Ishikawa (cell line): Measurements from ENCODE around the gene VWC2L.

Experiments
- CEBPB ChIP-seq: IDR thresholded peaks from 2 replicates; pipeline ENCODE4 v1.6.1; 2012
- CREB1 ChIP-seq: IDR thresholded peaks from 2 replicates; pipeline ENCODE4 v1.6.1; 2012; ENCODE audit warnings: low read depth
- EGR1 ChIP-seq: IDR thresholded peaks from 2 replicates; pipeline ENCODE4 v1.6.1; 2012
- EP300 ChIP-seq: IDR thresholded peaks from 2 replicates; pipeline ENCODE4 v1.6.1; 2012; ENCODE audit warnings: borderline replicate concordance
- FOXM1 ChIP-seq: IDR thresholded peaks from 2 replicates; pipeline ENCODE4 v1.6.1; 2012; ENCODE audit warnings: low read depth, borderline replicate concordance
- NFIC ChIP-seq: IDR thresholded peaks from 2 replicates; pipeline ENCODE4 v1.6.1; 2012
- RAD21 ChIP-seq: IDR thresholded peaks from 2 replicates; pipeline ENCODE4 v1.6.1; 2012; ENCODE audit warnings: low read depth
- REST ChIP-seq: IDR thresholded peaks from 2 replicates; pipeline ENCODE4 v1.6.1; 2012; ENCODE audit warnings: low read depth, mild to moderate bottlenecking
- TAF1 ChIP-seq: IDR thresholded peaks from 2 replicates; pipeline ENCODE4 v1.6.1; 2012; ENCODE audit warnings: low read depth, mild to moderate bottlenecking
- TCF12 ChIP-seq: IDR thresholded peaks from 2 replicates; pipeline ENCODE4 v1.6.1; 2012; ENCODE audit warnings: low read depth
- TEAD4 ChIP-seq: IDR thresholded peaks from 2 replicates; pipeline ENCODE4 v1.6.1; 2012
- USF1 ChIP-seq: IDR thresholded peaks from 2 replicates; pipeline ENCODE4 v1.6.1; 2012
- YY1 ChIP-seq: IDR thresholded peaks from 2 replicates; pipeline ENCODE4 v1.6.1; 2012; ENCODE audit warnings: low read depth
- ZBTB7A ChIP-seq: IDR thresholded peaks from 2 replicates; pipeline ENCODE4 v1.6.1; 2012; ENCODE audit warnings: low read depth
- TF ChIP-seq, protein P1 (sequence below): IDR thresholded peaks from 2 replicates; pipeline ENCODE4 v1.6.1; 2012

VWC2L gene

DNA sequence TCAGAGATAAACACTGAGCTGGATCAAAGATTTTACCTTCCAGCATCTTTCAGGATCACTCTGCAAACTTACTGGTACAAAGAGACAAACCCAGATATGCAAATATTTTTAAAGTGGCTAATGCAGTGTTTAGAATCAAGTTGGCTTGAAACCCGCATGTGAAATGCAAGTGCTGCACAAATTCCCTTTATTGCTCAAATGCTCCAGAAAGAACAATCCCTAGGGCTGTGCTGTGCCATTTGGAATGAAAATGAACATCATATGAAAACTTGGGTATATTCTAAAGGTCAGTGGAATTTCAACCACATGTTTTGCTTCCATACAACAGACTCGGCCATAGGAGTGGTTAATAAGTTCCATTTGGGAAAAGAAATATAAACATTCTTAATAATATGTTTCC, 139.1 kb downstream of the VWC2L start:
- TF ChIP-seq YY1 (no peak), TCF12 (no peak)

- TF ChIP-seq REST = no peak
- TF ChIP-seq EGR1 = no peak
- TF ChIP-seq NFIC = no peak
- no peak for TF ChIP-seq USF1
- TF ChIP-seq, protein P1, sequence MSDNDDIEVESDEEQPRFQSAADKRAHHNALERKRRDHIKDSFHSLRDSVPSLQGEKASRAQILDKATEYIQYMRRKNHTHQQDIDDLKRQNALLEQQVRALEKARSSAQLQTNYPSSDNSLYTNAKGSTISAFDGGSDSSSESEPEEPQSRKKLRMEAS = no peak
- no peak for TF ChIP-seq YY1
- TF ChIP-seq TCF12 = no peak
- TF ChIP-seq TAF1 = no peak
Measured at GRCh38 chr2:214550786-214551185, 139.9 kb downstream of the VWC2L start.

DNA sequence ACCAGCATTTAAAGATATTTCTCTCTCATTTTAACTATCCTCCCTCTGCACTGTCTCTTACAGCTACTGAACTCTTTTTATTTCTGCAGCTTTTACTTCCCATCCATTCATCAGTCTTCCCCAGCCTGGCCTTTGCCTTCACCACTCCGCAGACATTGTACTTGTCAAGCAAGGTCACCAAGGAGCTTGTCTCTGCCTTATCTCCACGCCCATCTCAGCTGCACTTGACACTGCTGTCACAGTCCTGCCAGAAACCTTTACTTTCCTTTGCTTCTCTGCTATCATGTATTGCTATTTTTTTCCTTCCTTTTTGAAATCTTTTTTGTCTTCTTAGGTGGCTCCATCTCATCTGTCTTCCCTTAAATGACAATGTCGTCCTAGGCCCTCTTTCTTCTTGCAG, 147.0 kb downstream of the VWC2L start:
- TF ChIP-seq TEAD4 (no peak), EGR1 (no peak)

DNA sequence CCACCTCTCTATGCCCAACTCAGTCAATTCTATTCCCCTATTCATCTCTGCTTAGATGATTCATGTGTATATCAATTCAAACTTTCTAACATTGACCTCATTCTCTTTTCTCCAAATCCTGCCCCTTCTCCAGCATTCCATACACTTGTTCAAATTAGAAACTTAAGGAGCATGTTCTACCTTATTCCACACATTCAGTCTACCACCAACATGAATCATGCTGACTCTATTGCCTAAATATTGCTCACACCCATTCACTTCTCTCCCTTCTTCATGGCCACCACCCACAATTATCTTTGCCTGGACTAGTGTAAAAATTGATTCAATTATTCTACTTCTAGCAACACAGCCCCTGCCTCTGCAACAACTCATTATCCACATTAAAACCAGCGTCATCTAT, 147.5 kb downstream of the VWC2L start:
- TF ChIP-seq TAF1 (no peak), CREB1 (no peak), USF1 (no peak), REST (no peak), EGR1 (no peak), TEAD4 (no peak), ZBTB7A (no peak), TCF12 (no peak), CEBPB (no peak), EP300 (no peak), YY1 (no peak), FOXM1 (no peak), NFIC (no peak), RAD21 (no peak)
- TF ChIP-seq, protein P1 = no peak

GRCh38 chr2:214560176-214560575, 149.3 kb downstream of the VWC2L start:
- TF ChIP-seq TAF1 (no peak), ZBTB7A (no peak), CEBPB (no peak), EP300 (no peak), TEAD4 (no peak), RAD21 (no peak), USF1 (no peak), CREB1 (no peak), FOXM1 (no peak)
- TF ChIP-seq, protein P1 = no peak

DNA sequence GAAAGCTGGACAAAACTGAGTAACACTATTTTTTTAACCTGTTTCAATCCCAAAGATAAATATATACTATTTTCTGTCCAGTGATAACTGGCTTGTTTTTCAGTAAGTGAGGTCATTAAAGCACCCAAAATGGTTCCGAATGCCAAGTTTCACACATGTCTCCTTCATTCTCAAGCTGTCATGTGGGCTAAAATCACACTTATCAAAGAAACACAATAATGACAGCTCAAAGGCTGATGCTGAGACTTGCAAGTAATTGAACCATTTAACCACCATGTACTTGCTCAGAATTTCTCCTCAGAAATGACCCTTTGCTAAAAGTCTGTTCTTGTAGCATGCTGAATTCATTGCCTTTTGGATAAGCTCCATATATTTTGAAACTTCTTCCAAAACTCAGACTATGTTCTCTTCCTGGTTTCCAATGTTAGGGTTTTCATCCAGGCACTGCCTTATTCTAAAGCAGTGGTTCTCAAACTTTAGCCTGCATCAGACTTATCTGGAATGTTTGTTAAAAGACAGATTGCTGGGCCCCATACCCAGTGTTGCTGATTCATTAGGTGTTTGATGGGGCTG, 149.8 kb downstream of the VWC2L start:
- TF ChIP-seq NFIC (no peak), CEBPB (no peak), FOXM1 (no peak), TAF1 (no peak), TEAD4 (no peak), CREB1 (no peak)

GRCh38 chr2:214565246-214565645, 154.4 kb downstream of the VWC2L start:
- TF ChIP-seq YY1 = no peak
- no peak for TF ChIP-seq RAD21
- TF ChIP-seq USF1 = no peak
- no peak for TF ChIP-seq EP300
- TF ChIP-seq TAF1 = no peak
- TF ChIP-seq TCF12 = no peak
- TF ChIP-seq, protein P1 = no peak
- TF ChIP-seq REST = no peak
- no peak for TF ChIP-seq FOXM1
- TF ChIP-seq CEBPB = no peak
- TF ChIP-seq EGR1 = no peak
- no peak for TF ChIP-seq CREB1
- no peak for TF ChIP-seq TEAD4
- TF ChIP-seq ZBTB7A = no peak
- no peak for TF ChIP-seq NFIC
